GM23338 (cell line): ENCODE results near the gene ZNF763.
"Not testable (repeated sequence)": the region's sequence is repeated elsewhere in the genome, so short reads cannot be mapped to it uniquely, and the experiment has no call there.

Source experiments
- EZH2phosphoT487 ChIP-seq: fragments of 200-600 bp; sonication (generic); IDR thresholded peaks from one replicate; pipeline ENCODE4 v1.8.1; 2018; ENCODE audit warnings: antibody characterized with exemption; ENCODE audit not compliant: unreplicated experiment
- TF ChIP-seq, protein P1 (sequence below), 2 experiments: fragments of 200-600 bp in 1 of 2; sonication (generic) in 1 of 2; conservative IDR thresholded peaks; 2 replicates each; pipeline versions ENCODE4 v1.5.1 to v1.6.1; 2016 to 2017; ENCODE audit warnings: antibody characterized with exemption in 2 of 2, low read depth in 2 of 2, mild to moderate bottlenecking in 2 of 2, moderate library complexity in 1 of 2

DNA sequence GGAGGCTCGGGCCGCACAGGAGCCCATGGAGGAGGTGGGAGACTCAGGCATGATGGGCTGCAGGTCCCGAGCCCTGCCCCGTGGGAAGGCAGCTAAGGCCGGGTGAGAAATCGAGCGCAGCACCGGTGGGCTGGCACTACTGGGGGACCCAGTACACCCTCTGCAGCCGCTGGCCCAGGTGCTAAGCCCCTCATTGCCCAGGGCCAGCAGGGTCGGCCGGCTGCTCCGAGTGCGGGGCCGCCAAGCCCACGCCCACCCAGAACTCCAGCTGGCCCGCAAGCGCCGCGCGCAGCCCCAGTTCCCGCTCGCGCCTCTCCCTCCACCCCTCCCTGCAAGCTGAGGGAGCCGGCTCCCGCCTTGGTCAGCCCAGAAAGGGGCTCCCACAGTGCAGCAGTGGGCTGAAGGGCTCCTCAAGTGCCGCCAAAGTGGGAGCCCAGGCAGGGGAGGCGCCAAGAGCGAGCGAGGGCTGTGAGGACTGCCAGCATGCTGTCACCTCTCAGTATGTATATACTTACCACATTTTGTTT, 23.4 kb upstream of the ZNF763 start:
- TF ChIP-seq, protein P1, sequence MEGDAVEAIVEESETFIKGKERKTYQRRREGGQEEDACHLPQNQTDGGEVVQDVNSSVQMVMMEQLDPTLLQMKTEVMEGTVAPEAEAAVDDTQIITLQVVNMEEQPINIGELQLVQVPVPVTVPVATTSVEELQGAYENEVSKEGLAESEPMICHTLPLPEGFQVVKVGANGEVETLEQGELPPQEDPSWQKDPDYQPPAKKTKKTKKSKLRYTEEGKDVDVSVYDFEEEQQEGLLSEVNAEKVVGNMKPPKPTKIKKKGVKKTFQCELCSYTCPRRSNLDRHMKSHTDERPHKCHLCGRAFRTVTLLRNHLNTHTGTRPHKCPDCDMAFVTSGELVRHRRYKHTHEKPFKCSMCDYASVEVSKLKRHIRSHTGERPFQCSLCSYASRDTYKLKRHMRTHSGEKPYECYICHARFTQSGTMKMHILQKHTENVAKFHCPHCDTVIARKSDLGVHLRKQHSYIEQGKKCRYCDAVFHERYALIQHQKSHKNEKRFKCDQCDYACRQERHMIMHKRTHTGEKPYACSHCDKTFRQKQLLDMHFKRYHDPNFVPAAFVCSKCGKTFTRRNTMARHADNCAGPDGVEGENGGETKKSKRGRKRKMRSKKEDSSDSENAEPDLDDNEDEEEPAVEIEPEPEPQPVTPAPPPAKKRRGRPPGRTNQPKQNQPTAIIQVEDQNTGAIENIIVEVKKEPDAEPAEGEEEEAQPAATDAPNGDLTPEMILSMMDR (conservative IDR thresholded peaks at IDR 0.05; ENCODE audit: low read depth in 2 of 2): not testable (repeated sequence)
- TF ChIP-seq EZH2phosphoT487: not testable (repeated sequence)
